ENCODE data around the gene GNG4. TPM values are rescaled to one million over a fixed set of nuclear protein-coding genes. Genes with fewer than 3 reads are reported as not detected.

The GNG4 gene
- under 0.01 TPM in 1 of 2 replicates, not detected in the other for total RNA-seq

GRCh38 chr1:235649368-235650163, at the start of gene GNG4:
Gene GNG4, minus strand, starts transcription at chr1:235649784. Its CDS starts 65,946 bp downstream, at chr1:235583838.

GRCh38 chr1:235504122-235504493, 145.5 kb downstream of the GNG4 start, which contains the start of gene B3GALNT2:
Gene B3GALNT2, minus strand, starts transcription at chr1:235504452. Its CDS starts 200 bp downstream, at chr1:235504252.

Small RNA genes lying within 50 kb of the gene (small RNA-seq; reads per million reads assigned to genes)
- gene MTCO3P46 (not detected), gene MTND4LP21 (not detected)

Other genes starting within 250 kb of the GNG4 start
- 41.4 and 62.6 TPM in 2 replicates for gene B3GALNT2, start 145.3 kb downstream of the GNG4 start, total RNA-seq
- 57.7 and 93.9 TPM in 2 replicates for gene LYST, start 217.1 kb upstream of the GNG4 start, total RNA-seq

All from hair follicle dermal papilla cell (primary cell).